ENCODE measurements around the gene UCMA.

The UCMA gene

GRCh38 chr10:13184730-13185514, 49.3 kb downstream of the UCMA start:
- DNase-seq: no peak

GRCh38 chr10:13184276-13184675, 49.9 kb downstream of the UCMA start:
- no peak for DNase-seq

DNA sequence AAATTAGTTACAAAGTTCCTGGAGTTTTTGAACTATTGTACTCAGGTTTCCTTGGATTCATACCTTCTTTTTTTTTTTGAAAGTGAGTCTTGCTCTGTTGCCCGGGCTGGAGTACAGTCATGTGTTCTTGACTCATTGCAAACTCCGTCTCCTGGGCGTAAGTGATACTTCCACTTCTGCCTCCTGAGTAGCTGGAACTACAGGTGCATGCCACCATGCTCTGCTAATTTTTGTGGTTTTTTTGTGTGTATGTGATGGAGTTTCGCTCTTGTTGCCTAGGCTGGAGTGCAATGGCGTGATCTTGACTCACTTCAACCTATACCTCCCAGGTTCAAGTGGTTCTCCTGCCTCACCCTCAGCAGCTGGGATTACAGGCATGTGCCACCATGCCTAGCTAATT, 50.5 kb downstream of the UCMA start:
- DNase-seq: no peak

DNA sequence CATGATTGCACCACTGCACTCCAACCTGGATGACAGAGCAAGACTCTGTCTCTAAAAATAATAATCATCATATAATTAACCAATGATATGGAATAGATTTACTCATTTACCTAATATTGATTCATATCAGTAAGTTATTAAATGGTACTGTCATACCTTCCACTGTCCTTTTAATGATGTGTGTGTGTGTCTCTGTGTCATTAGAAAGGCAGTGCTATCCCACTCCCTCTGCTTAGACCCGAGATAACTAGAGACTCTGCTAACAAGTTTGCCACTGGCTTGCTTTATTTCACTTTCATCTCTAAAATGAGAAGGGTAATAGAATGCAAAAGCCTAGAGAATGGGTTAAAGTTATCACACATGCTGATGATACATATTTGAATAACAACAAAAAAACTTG, 51.8 kb downstream of the UCMA start:
- no peak for DNase-seq

DNA sequence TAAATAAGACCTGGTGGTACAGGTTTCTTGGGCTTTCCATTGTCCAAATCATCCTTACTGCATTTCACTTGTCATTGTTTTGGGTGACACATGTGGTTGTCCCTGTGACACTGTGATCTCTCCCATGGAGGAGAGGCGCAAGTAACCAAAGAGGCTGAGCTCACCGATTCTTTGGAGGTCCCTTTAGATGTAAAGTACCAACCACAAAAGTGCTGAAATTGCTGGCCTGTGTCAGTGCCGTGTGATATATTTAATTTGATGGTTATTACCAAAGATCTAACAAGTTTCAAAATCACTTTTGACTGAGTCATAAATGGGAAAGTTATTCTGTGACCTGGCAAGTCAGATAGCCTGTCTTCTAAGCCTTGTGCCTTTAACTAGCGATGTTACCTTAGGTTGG, 53.4 kb downstream of the UCMA start:
- no peak for DNase-seq

DNA sequence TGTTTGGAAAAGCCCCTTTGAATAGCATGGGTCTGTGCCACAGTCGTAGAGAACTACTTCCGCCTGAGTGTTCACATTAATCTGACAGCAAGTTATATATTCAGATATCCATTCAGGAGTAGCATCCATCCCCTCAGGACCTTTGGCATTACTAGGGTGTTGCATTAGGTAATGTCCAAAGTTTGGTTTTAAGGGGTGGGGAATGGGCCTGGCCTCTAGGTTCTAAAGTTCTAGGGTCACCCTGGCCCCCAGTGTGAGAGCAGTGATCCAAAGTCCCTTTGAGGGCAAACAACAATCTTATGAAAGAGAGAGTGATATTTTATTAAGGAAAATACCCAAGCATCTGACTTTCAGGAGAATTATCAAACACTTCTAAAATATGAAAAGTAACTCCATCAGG, 60.6 kb downstream of the UCMA start:
- no peak for DNase-seq
